LNCaP clone FGC (cell line): Measurements from ENCODE around the gene CFAP91.
A peak's percentile ranks its signal among the peaks of the same experiment; 100 is the strongest.

Experiments used
- DNase-seq: peaks from one replicate; pipeline ENCODE4 v3.0.0-alpha.2; 2011; ENCODE audit warnings: low read depth
- H3K4me3 ChIP-seq: 2 replicates; pipeline ENCODE4 v1.5.1; 2011; ENCODE audit warnings: mild to moderate bottlenecking, low read depth, low read length, control low read depth
- CTCF ChIP-seq: IDR thresholded peaks from 2 replicates; pipeline ENCODE4 v1.5.1; 2012; ENCODE audit warnings: mild to moderate bottlenecking; ENCODE audit not compliant: control insufficient read depth, insufficient read depth; ENCODE audit errors: extremely low read depth

Gene CFAP91

GRCh38 chr3:119702530-119703527 lies at the start of gene CFAP91:
TSS of gene CFAP91 (plus strand) at chr3:119703022. CDS start at chr3:119703099, 77 bp downstream.
- DNase-seq, result peak; percentile 48
- TF ChIP-seq CTCF, result no peak
- peak within 1 kb of the TSS; percentile 58 for H3K4me3 ChIP-seq

- DNase-seq, result no peak
Measured at GRCh38 chr3:119653876-119654275, 48.9 kb upstream of the CFAP91 start.

GRCh38 chr3:119657887-119658702 lies 44.7 kb upstream of the CFAP91 start:
- TF ChIP-seq CTCF, result no peak
- no peak overlapping the region for H3K4me3 ChIP-seq
- no peak for DNase-seq

More at GRCh38 chr3:119653876-119654275, 48.9 kb upstream of the CFAP91 start:
- no peak for TF ChIP-seq CTCF
- no peak overlapping the region for H3K4me3 ChIP-seq

GRCh38 chr3:119658994-119659393 lies 43.8 kb upstream of the CFAP91 start:
- TF ChIP-seq CTCF, result no peak
- no peak overlapping the region for H3K4me3 ChIP-seq
- no peak for DNase-seq

GRCh38 chr3:119659606-119660291 lies 43.1 kb upstream of the CFAP91 start:
- no peak for DNase-seq
- no peak overlapping the region for H3K4me3 ChIP-seq
- no peak for TF ChIP-seq CTCF
